ENCODE results near the gene ADAMTS12. TPM values are rescaled to one million over a fixed set of nuclear protein-coding genes. Genes with fewer than 3 reads are reported as not detected.

ADAMTS12 gene
- total RNA-seq, 1 donor from 2014 or later: 26.8 TPM

DNA sequence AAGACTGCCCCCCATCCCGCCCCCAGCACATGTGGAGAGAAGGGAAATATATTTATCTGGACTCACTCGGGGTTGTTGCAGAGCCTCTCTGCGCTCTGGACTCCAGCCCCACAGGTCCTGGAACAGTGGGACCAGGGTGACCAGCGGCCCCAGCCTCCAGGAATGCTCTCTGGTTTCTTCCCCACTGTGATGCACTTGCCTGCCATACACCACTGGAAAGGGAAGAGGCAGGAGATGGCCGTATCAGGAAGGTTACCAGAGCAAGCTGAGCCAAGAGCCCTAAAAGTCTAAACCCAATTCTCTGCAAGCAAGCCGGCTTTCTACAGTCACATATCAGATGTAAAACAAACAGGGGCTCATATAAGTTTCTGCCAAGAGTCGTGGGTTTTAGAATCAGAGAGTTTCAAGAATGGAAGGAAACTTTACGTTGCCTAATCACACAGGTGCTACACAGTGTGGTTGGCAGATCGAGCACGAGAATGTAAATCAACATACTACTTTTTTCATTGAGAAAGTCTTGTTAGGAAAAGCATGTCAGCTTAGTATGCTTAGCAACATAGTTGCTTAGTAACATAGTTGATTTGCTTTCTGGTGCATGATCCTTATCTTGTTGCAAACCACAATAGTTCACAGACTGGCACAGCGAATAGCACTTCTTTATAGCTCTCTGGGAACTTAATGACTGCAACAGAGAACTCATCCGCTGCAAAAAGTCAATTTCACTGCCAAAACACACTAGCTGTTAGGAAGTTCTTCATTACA, 249.9 kb downstream of the ADAMTS12 start:
- no peak for DNase-seq

- no peak for DNase-seq
These were observed 252.3 kb downstream of the ADAMTS12 start for GRCh38 chr5:33639474-33639873.

DNA sequence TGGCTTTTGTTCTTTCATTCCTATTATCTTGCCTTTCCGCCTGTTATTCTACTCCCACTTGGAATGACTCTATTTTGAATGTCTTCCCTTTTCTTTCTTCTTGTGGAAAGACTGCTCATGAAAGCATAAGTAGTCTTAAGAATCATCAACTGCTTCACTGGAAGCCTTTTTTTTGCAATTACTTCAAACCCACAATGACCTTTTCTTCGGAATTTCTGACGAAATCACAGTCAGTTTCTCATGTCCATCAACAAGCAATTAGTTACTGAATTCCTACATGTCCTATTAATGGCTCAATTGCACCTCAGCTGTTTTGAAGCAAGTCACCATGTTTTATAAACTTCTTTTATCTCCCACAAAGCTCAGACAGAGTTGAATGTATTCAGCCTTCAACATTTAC, 254.8 kb downstream of the ADAMTS12 start:
- DNase-seq: no peak

- DNase-seq: no peak
These were observed 256.2 kb downstream of the ADAMTS12 start for GRCh38 chr5:33635582-33635981.

- no peak for DNase-seq
These were observed 258.1 kb downstream of the ADAMTS12 start for GRCh38 chr5:33633699-33634098.

GRCh38 chr5:33631786-33632185, 260.0 kb downstream of the ADAMTS12 start:
- DNase-seq: no peak

GRCh38 chr5:33631139-33631538, 260.7 kb downstream of the ADAMTS12 start:
- no peak for DNase-seq

DNA sequence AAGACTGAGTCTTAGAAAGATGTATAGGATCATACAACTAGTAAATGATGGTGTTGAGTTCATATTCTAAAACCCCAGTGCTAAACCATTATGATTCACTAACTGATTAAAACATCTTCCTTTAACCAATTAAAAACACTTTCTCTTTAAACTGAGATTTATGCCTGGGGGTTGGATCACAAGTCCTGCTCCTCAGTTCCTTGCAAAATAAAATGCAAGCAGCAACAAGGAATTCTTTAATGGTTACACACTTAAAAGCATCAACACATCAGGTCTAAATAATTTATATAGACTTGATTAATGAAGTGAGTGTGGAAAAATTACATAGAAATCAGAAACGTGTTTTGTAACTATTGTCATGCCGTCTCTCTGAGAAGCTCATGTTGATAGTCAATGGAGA, 261.8 kb downstream of the ADAMTS12 start:
- DNase-seq: no peak

DNA sequence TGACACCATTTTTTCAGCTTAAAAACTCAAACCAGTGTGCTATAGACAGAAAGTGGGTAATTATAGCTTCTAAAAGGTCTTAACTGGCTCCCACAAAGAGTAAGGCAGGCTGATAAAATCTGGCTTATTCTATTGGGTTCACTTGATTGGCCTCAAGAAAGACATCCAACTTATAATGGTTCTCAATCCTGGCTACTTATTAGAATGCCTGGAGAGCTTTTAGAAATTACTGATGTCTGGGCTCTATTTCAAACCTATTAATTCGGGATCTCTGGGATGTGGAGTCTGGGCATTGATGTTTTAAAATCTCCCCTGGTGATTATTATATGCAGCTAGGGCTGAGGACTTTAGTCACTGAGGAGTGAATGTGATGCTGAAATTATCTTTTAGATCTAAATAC, 263.0 kb downstream of the ADAMTS12 start:
- DNase-seq: no peak

- no peak for DNase-seq
These were observed 270.3 kb downstream of the ADAMTS12 start for GRCh38 chr5:33621514-33621913.

- no peak for DNase-seq
These were observed 277.8 kb downstream of the ADAMTS12 start for GRCh38 chr5:33614039-33614438.

GRCh38 chr5:33612386-33612785, 279.4 kb downstream of the ADAMTS12 start:
- no peak for DNase-seq

GRCh38 chr5:33611877-33612276, 279.9 kb downstream of the ADAMTS12 start:
- no peak for DNase-seq

DNA sequence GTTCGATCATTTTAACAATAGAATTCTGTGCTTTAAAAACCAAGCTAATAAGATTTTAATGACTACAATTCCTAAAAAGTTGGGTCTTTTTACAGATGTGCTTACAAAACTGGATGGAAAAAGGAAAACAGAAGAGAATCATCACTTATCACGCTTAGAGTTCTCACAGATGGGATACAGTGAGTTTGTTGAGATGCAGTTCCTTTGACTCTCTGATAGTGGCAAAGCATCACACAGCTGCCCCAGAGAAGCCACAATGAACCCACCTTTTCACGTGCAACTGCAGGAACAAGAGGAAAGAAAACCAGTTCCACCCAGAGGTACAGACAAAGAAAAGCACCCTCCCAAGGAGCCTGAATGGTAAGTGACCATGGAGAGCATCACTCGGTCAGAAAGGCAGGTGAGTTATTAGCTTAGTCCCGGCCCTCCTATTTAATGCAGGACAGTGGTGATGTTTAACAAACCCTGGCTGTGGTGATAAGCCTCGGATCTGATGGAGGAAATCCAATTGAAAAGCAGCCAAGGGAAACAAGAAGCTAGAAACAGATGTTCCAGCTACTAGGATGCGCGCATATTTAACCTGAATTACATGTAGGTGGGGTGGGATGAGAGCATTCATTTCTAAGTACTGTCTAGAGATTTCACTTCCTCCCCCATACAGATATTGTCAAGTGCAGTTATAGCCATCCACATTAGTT, 283.3 kb downstream of the ADAMTS12 start:
- DNase-seq: no peak

DNA sequence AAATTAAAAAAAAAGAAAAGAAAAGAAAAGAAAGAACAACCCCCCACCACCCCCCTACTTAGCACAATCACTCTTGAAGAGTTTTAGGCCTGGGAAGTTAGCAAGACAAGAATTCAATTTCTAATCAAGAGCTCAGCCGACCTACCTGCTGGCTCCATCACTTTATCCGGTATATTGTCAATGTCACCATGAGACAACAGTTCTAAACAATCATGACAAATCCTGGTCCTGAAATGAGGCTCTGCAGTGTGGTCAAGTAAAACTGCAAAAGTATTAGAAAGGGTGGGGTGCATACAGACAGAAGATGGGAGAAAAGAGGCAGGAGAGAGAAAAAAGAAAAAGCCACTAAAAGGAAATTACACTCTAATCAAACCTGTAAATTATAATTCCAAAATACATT, 287.3 kb downstream of the ADAMTS12 start:
- DNase-seq: no peak

- no peak for DNase-seq
These were observed 289.9 kb downstream of the ADAMTS12 start for GRCh38 chr5:33601881-33602280.

DNA sequence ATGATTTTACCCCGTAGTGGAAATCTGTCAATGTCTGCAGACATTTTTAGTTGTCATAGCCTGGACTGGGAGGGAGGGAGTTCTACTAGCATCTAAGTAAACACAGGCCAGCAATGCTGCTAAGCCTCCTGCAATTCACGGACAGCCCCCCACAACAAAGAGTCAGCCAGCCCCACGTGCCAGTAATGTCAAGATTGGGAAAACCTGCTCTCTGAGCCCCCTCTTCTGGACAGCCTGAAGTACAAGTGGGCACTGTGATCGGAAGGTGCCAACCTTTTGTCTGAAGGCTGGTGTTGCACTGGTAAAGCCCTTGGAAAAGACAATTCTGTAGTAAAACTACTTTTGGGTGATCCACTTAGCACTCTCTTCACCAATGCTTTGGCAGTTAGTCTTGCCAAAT, 296.5 kb downstream of the ADAMTS12 start:
- no peak for DNase-seq

DNA sequence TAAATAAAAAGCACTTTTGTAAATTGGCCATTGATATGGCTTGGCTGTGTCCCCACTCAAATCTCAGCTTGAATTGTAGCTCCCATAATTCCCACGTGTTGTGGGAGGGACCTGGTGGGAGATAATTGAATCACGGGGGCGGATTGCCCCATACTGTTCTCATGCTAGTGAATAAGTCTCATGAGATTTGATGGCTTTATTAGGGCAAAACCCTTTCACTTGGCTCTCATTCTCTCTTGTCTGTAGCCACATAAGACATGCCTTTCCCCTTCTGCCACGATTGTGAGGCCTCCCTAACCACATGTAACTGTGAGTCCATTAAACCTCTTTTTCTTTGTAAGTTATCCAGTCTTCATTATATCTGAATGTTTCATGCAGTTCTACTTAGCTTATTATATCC, 297.8 kb downstream of the ADAMTS12 start:
- no peak for DNase-seq

DNA sequence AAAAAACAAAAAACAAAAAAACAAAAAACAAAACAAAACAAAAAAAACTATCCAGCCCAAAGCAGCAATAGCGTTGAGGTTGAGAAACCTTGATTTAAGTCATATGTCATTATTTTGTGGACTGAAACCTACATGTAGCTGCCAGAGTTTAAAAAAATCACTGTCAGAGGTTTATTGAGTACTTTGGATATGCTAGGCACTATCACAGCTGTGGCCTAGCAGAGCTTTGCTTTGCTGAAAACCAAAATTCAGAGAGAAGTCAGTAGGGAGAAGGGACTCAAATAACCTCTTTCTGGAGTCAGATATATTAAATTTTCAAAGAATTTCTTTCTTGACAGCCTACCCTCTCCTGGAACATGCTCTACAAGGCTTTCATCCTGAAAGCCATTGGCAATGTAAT, 299.5 kb downstream of the ADAMTS12 start:
- DNase-seq: no peak

- no peak for DNase-seq
These were observed 303.0 kb downstream of the ADAMTS12 start for GRCh38 chr5:33588654-33589372.

GRCh38 chr5:33583332-33583731, 308.5 kb downstream of the ADAMTS12 start:
- DNase-seq: no peak

GRCh38 chr5:33582417-33582816, 309.4 kb downstream of the ADAMTS12 start:
- DNase-seq: no peak

DNA sequence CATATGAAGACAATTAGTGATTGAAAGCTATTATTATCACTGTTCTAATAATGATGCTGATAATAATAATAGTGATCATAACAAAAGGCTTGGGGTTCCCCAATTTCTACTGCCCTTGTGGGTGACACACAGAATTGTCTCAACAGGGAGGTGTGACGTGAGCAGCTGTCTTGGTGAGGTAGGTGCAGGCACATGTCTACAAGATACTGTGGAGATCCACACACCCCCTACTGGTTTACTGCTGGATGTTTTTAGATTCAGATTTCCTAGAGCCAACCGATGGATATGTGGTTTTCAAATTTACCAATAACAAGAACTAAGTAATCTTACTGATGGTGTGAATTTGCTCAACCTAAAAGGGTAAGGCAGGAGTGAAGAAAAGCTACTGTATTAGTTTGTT, 312.0 kb downstream of the ADAMTS12 start:
- DNase-seq: no peak
